HepG2 (cell line): Measurements from ENCODE around the gene FNDC10. TPM values are rescaled to one million over a fixed set of nuclear protein-coding genes. Genes with fewer than 3 reads are reported as not detected.
A peak's percentile ranks its signal among the peaks of the same experiment; 100 is the strongest.

Experiments used
- GLMP ChIP-seq: sonication (generic); formaldehyde crosslinking; IDR thresholded peaks from 2 replicates; pipeline ENCODE4 v1.9.0; 2021; ENCODE audit warnings: missing genetic modification reagents, mild to moderate bottlenecking, borderline replicate concordance
- KDM4B ChIP-seq: sonication (generic); formaldehyde crosslinking; IDR thresholded peaks from 2 replicates; pipeline ENCODE4 v1.4.0; 2020; ENCODE audit warnings: missing genetic modification reagents
- MAF1 ChIP-seq: sonication (generic); formaldehyde crosslinking; IDR thresholded peaks from 2 replicates; pipeline ENCODE4 v1.5.0; 2020; ENCODE audit warnings: missing genetic modification reagents, borderline replicate concordance
- MED1 ChIP-seq: sonication (generic); formaldehyde crosslinking; IDR thresholded peaks from 2 replicates; pipeline ENCODE4 v1.4.0; 2020; ENCODE audit warnings: missing genetic modification reagents
- NFIC ChIP-seq: IDR thresholded peaks from 2 replicates; pipeline ENCODE4 v1.6.1; 2012; ENCODE audit warnings: mild to moderate bottlenecking, low read length, inconsistent platforms
- NR2F6 ChIP-seq, 2 experiments: IDR thresholded peaks; 2 replicates each; pipeline ENCODE4 v1.6.1; 2016; ENCODE audit warnings: antibody characterized with exemption in 1 of 2, mild to moderate bottlenecking in 1 of 2
- PHF5A ChIP-seq: IDR thresholded peaks from one replicate; pipeline ENCODE4 v1.6.1; 2018; ENCODE audit warnings: low read depth, missing genetic modification reagents; ENCODE audit not compliant: unreplicated experiment
- REXO4 ChIP-seq: sonication (generic); formaldehyde crosslinking; IDR thresholded peaks from 2 replicates; pipeline ENCODE4 v1.8.0; 2022; ENCODE audit warnings: missing genetic modification reagents, mild to moderate bottlenecking, borderline replicate concordance
- SSRP1 ChIP-seq: IDR thresholded peaks from 2 replicates; pipeline ENCODE4 v1.6.1; 2016; ENCODE audit warnings: control low read depth
- ZC3H4 ChIP-seq: sonication (generic); formaldehyde crosslinking; IDR thresholded peaks from 2 replicates; pipeline ENCODE4 v1.4.0; 2020; ENCODE audit warnings: missing genetic modification reagents, borderline replicate concordance
- ZFP41 ChIP-seq: sonication (generic); formaldehyde crosslinking; IDR thresholded peaks from 2 replicates; pipeline ENCODE4 v1.4.0; 2020; ENCODE audit warnings: mild to moderate bottlenecking, missing genetic modification reagents, borderline replicate concordance
- ZMYM2 ChIP-seq: sonication (generic); formaldehyde crosslinking; IDR thresholded peaks from 2 replicates; pipeline ENCODE4 v1.8.0; 2022; ENCODE audit warnings: mild to moderate bottlenecking, missing genetic modification reagents
- ZNF225 ChIP-seq: sonication (generic); formaldehyde crosslinking; IDR thresholded peaks from 2 replicates; pipeline ENCODE4 v1.4.0; 2020; ENCODE audit warnings: mild to moderate bottlenecking, missing genetic modification reagents
- ZNF564 ChIP-seq: sonication (generic); formaldehyde crosslinking; IDR thresholded peaks from 2 replicates; pipeline ENCODE4 v1.8.1; 2023; ENCODE audit warnings: mild to moderate bottlenecking, missing genetic modification reagents
- ZNF639 ChIP-seq: conservative IDR thresholded peaks from 2 replicates; pipeline ENCODE4 v1.6.1; 2018; ENCODE audit warnings: missing genetic modification reagents
- ZNF75D ChIP-seq: sonication (generic); formaldehyde crosslinking; IDR thresholded peaks from 2 replicates; pipeline ENCODE4 v1.8.1; 2023; ENCODE audit warnings: missing genetic modification reagents, mild to moderate bottlenecking, borderline replicate concordance
- ZNF775 ChIP-seq: sonication (generic); formaldehyde crosslinking; IDR thresholded peaks from 2 replicates; pipeline ENCODE4 v1.4.0; 2020; ENCODE audit warnings: missing genetic modification reagents, mild to moderate bottlenecking, moderate library complexity, borderline replicate concordance
- polyA plus RNA-seq, 8 experiments: library from polyadenylated mRNA; depleted of rRNA in 3 of 8; stranded (reverse) in 7 of 8; unstranded in 1 of 8; fragments of >200 nt; fragmentation: Illumina TruSeq in 4 of 8; extraction: Trizol in 4 of 8; gene quantifications; 2 replicates each; pipeline versions ENCODE4 v1.2.1 to v1.2.3, GENCODE V29; 2011 to 2016; ENCODE audit warnings: low read depth in 4 of 8, missing spikeins in 1 of 8, mixed read lengths in 1 of 8; ENCODE audit not compliant: insufficient read depth in 1 of 8
- total RNA-seq, 5 experiments: library from RNA; depleted of rRNA; stranded (reverse); fragments of >200 nt; fragmentation: Illumina TruSeq; extraction: Trizol; gene quantifications; 2 replicates each; pipeline ENCODE4 v1.2.3, GENCODE V29; 2016; ENCODE audit warnings: low read depth in 1 of 5
- TF ChIP-seq, protein P1 (sequence below): sonication (generic); formaldehyde crosslinking; IDR thresholded peaks from 2 replicates; pipeline ENCODE4 v1.4.0; 2020; ENCODE audit warnings: mild to moderate bottlenecking, missing genetic modification reagents
- TF ChIP-seq, protein P2 (sequence below), 2 experiments: sonication (generic) in 1 of 2; formaldehyde crosslinking in 1 of 2; IDR thresholded peaks; 2 replicates each; pipeline versions ENCODE4 v1.4.0 to v1.6.1; 2016 to 2020; ENCODE audit warnings: borderline replicate concordance in 1 of 2, low read depth in 1 of 2, mild to moderate bottlenecking in 1 of 2, missing genetic modification reagents in 1 of 2

The FNDC10 gene
- total and polyA plus RNA-seq, 2 of the 13 experiments (the other 11 are each of a cell fraction or from before 2014, with no cell fraction given) = 2.2 to 2.5 TPM

DNA sequence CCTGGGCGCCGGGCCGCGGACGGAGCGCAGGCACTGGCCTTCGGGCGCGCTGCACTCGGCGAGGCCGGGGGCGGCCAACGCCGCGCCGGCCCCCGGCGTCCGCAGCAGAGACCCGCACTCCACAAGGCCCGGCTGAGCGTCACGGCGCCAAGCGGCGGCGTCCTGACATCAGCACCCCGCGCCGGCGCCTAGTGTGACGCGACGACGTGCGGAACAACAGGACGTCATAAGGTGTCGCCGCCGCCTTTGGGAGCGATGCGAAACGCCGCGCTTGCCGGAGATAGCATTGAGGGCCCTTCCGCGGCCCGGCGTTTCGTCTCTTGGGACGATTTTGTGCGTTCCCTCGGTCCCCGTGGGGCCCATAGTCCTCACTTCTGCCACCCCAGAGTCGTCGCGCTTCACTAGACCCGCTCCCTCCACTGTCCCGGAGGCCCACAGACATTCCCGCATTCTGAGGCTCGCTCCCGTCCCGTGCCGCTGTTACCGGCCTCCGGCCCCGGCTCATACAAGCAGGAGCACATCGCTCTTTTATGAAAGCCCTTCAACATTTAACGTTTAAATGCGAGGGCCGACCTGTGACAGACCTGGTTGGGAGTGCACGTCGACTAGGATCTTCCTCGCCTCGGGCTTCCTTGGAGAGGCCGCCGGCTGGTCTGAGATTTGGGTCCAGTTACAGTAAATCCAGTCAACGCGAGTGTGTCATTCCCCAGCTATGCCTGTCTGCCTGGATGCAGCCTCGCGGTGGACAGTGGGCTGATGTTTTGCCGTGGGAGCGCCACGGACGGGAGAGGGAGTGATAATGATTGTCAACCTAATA lies 25.0 kb downstream of the FNDC10 start, which contains the start of gene SSU72 (continued):
- TF ChIP-seq PHF5A (CRISPR knock-in tag) (no peak), SSRP1 (CRISPR knock-in tag) (no peak), MED1 (CRISPR knock-in tag) (peak; percentile 41; the same call in 1 of the 2 replicates), NR2F6 (IDR thresholded peaks at IDR 0.05) (no peak), NR2F6 (CRISPR knock-in tag; IDR thresholded peaks at IDR 0.05) (0 out of 2 replicates have a peak, but pooled peaks have one; percentile 15), NFIC (no peak), KDM4B (CRISPR knock-in tag) (peak; percentile 64; the same call in 1 of the 2 replicates), ZNF639 (peak; percentile 59; the same call in 1 of the 2 replicates), ZNF564 (CRISPR knock-in tag) (no peak), ZNF75D (no peak), ZNF225 (CRISPR knock-in tag) (peak; percentile 90; the same call in 1 of the 2 replicates), REXO4 (CRISPR knock-in tag) (no peak), ZNF775 (CRISPR knock-in tag) (no peak), ZFP41 (CRISPR knock-in tag) (0 out of 2 replicates have a peak, but pooled peaks have one; percentile 31), GLMP (CRISPR knock-in tag) (no peak), ZMYM2 (CRISPR knock-in tag) (0 out of 2 replicates have a peak, but pooled peaks have one; percentile 38), MAF1 (CRISPR knock-in tag) (no peak; the same call in 1 of the 2 replicates), ZC3H4 (CRISPR knock-in tag) (peak; percentile 67; the same call in 1 of the 2 replicates)
- TF ChIP-seq, protein P1, sequence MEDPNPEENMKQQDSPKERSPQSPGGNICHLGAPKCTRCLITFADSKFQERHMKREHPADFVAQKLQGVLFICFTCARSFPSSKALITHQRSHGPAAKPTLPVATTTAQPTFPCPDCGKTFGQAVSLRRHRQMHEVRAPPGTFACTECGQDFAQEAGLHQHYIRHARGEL (CRISPR knock-in tag) = no peak
- TF ChIP-seq, protein P2, sequence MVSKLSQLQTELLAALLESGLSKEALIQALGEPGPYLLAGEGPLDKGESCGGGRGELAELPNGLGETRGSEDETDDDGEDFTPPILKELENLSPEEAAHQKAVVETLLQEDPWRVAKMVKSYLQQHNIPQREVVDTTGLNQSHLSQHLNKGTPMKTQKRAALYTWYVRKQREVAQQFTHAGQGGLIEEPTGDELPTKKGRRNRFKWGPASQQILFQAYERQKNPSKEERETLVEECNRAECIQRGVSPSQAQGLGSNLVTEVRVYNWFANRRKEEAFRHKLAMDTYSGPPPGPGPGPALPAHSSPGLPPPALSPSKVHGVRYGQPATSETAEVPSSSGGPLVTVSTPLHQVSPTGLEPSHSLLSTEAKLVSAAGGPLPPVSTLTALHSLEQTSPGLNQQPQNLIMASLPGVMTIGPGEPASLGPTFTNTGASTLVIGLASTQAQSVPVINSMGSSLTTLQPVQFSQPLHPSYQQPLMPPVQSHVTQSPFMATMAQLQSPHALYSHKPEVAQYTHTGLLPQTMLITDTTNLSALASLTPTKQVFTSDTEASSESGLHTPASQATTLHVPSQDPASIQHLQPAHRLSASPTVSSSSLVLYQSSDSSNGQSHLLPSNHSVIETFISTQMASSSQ (IDR thresholded peaks at IDR 0.05; ENCODE audit: low read depth) = no peak
- TF ChIP-seq, protein P2 (CRISPR knock-in tag; IDR thresholded peaks at IDR 0.05; ENCODE audit: borderline replicate concordance) = 0 out of 2 replicates have a peak, but pooled peaks have one; percentile 35
